Measurements from ENCODE around the gene ZNHIT6.
"Not testable (repeated sequence)": the region's sequence is repeated elsewhere in the genome, so short reads cannot be mapped to it uniquely, and the experiment has no call there.

ZNHIT6 gene

GRCh38 chr1:85652327-85652726, 55.9 kb downstream of the ZNHIT6 start:
- no peak overlapping the region for H3K4me3 ChIP-seq (ENCODE audit: low read depth, low read length)
- POLR2A ChIA-PET, result no interaction called here
- CTCF ChIA-PET, result no interaction called here
- no peak for DNase-seq (ENCODE audit: low read depth, low spot score)
- no peak for TF ChIP-seq CTCF (IDR thresholded peaks at IDR 0.05; ENCODE audit: insufficient read depth, low read length, missing control alignments)

GRCh38 chr1:85650645-85651044, 57.6 kb downstream of the ZNHIT6 start:
- CTCF ChIA-PET, result no interaction called here
- TF ChIP-seq CTCF (IDR thresholded peaks at IDR 0.05; ENCODE audit: insufficient read depth, low read length, missing control alignments), result no peak
- no peak for DNase-seq (ENCODE audit: low read depth, low spot score)
- H3K4me3 ChIP-seq (ENCODE audit: low read depth, low read length), result no peak overlapping the region
- POLR2A ChIA-PET, result no interaction called here

GRCh38 chr1:85649591-85649990, 58.6 kb downstream of the ZNHIT6 start:
- TF ChIP-seq CTCF (IDR thresholded peaks at IDR 0.05; ENCODE audit: insufficient read depth, low read length, missing control alignments), result no peak
- POLR2A ChIA-PET, result no interaction called here
- H3K4me3 ChIP-seq (ENCODE audit: low read depth, low read length), result no peak overlapping the region
- CTCF ChIA-PET, result no interaction called here
- no peak for DNase-seq (ENCODE audit: low read depth, low spot score)

GRCh38 chr1:85641598-85642556, 66.4 kb downstream of the ZNHIT6 start:
- H3K4me3 ChIP-seq (ENCODE audit: low read depth, low read length); CTCF ChIA-PET; POLR2A ChIA-PET; DNase-seq (ENCODE audit: low read depth, low spot score): not testable (repeated sequence)

- DNase-seq (ENCODE audit: low read depth, low spot score); POLR2A ChIA-PET; H3K4me3 ChIP-seq (ENCODE audit: low read depth, low read length); CTCF ChIA-PET: not testable (repeated sequence)
Measured at GRCh38 chr1:85639920-85640319, 68.3 kb downstream of the ZNHIT6 start.

- POLR2A ChIA-PET, result no interaction called here
- CTCF ChIA-PET, result no interaction called here
- no peak for TF ChIP-seq CTCF (IDR thresholded peaks at IDR 0.05; ENCODE audit: insufficient read depth, low read length, missing control alignments)
- no peak overlapping the region for H3K4me3 ChIP-seq (ENCODE audit: low read depth, low read length)
- DNase-seq (ENCODE audit: low read depth, low spot score), result no peak
Measured at GRCh38 chr1:85638412-85638811, 69.8 kb downstream of the ZNHIT6 start.

- CTCF ChIA-PET, result interaction anchor here (1.1 to 5.4 kb wide), 4 partner anchors 16 to 63 kb away, joined by 3 to 46 read pairs (median 12); no protein-coding TSS in a partner anchor
- TF ChIP-seq CTCF (IDR thresholded peaks at IDR 0.05; ENCODE audit: insufficient read depth, low read length, missing control alignments), result no peak
- DNase-seq (ENCODE audit: low read depth, low spot score), result no peak
- POLR2A ChIA-PET, result interaction anchor here (2.4 kb wide), 1 partner anchor 18 kb away, joined by 48 read pairs; no protein-coding TSS in a partner anchor
- H3K4me3 ChIP-seq (ENCODE audit: low read depth, low read length), result no peak overlapping the region
Measured at GRCh38 chr1:85630493-85630892, 77.7 kb downstream of the ZNHIT6 start.

All from AG04449 (cell line).